ENCODE data around the gene XDH. TPM values are rescaled to one million over a fixed set of nuclear protein-coding genes. Genes with fewer than 3 reads are reported as not detected.

The XDH gene
- total and polyA plus RNA-seq, 2 donors (not counting 1 experiment from before 2014, with no cell fraction given) = 0.50 to 0.59 TPM

DNA sequence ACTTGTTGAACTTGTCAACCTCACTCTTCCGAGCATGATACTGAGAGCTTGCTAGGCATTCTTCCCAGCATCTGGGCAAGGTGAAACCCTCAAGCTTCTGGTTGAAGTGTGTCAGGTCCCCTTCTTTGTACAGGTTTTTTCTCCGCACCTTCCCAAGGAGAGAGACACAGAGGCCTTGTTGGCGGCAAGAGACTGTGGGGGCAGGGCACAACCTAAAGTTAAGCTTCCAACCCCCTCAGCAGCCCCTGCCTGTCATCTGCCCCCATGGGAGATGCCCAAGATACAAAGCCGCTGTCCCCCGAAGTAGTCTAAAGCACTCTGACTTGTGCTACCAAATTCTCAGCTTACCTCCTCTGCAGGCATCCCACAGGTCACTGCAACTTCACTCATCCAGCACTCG, 64.9 kb downstream of the XDH start:
- H3K9ac ChIP-seq (ENCODE audit: insufficient read depth, low read length) = no peak overlapping the region
- H3K27me3 ChIP-seq (ENCODE audit: control insufficient read depth, insufficient read depth, low read length) = no peaks in the 10 kb centered on the region
- no peaks in the 10 kb centered on the region for H4K20me1 ChIP-seq (ENCODE audit: control insufficient read depth, extremely low read depth, insufficient read depth, low read length)
- peaks cover 7% of the 10 kb centered on the region for H3K4me1 ChIP-seq (ENCODE audit: control insufficient read depth, extremely low read depth, insufficient read depth, low read length)
- H3K4me2 ChIP-seq (ENCODE audit: extremely low read depth, insufficient read depth, low read length) = no peak overlapping the region
- no peaks in the 10 kb centered on the region for H3K36me3 ChIP-seq (ENCODE audit: control insufficient read depth, insufficient read depth, low read length)
- TF ChIP-seq, protein P1, sequence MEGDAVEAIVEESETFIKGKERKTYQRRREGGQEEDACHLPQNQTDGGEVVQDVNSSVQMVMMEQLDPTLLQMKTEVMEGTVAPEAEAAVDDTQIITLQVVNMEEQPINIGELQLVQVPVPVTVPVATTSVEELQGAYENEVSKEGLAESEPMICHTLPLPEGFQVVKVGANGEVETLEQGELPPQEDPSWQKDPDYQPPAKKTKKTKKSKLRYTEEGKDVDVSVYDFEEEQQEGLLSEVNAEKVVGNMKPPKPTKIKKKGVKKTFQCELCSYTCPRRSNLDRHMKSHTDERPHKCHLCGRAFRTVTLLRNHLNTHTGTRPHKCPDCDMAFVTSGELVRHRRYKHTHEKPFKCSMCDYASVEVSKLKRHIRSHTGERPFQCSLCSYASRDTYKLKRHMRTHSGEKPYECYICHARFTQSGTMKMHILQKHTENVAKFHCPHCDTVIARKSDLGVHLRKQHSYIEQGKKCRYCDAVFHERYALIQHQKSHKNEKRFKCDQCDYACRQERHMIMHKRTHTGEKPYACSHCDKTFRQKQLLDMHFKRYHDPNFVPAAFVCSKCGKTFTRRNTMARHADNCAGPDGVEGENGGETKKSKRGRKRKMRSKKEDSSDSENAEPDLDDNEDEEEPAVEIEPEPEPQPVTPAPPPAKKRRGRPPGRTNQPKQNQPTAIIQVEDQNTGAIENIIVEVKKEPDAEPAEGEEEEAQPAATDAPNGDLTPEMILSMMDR (conservative IDR thresholded peaks at IDR 0.05 in 1 of 2, IDR thresholded peaks at IDR 0.05 in 1 of 2; ENCODE audit: low read depth in 1 of 2, low read length in 2 of 2) = no peak
- no peaks in the 10 kb centered on the region for H3K9me3 ChIP-seq (ENCODE audit: control insufficient read depth, insufficient read depth, low read depth, low read length)
- H3K79me2 ChIP-seq (ENCODE audit: control insufficient read depth, insufficient read depth, low read length) = no peaks in the 10 kb centered on the region
- no peak for DNase-seq (ENCODE audit: low read depth in 2 of 2)
- no peak overlapping the region for H3K4me3 ChIP-seq (replicated peaks in 1 of 4; ENCODE audit: control extremely low read depth in 1 of 4, insufficient read depth in 1 of 4, low read depth in 3 of 4, low read length in 4 of 4)
- no peak overlapping the region for H2AFZ ChIP-seq (ENCODE audit: low read length)
- H3K27ac ChIP-seq (ENCODE audit: insufficient read depth, low read length) = no peak overlapping the region

DNA sequence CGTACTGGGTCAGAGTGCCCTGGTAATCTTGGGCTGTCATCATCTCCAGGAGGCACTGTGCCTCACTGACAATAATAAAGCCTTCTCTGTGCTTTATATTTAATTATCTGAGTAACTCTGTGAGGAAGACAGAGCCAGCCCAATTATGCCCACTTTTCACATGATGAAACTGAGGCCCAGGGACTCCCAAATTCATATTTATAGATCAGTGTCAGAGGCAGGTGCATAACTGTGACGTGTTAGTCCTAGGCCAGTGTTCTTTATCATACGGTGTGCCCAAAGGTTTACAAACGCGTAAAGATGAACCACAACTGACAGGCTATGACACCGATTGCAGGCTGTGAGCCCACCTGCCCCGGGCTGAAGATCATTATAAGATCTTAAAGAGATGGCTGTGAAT, 65.4 kb downstream of the XDH start:
- Histone ChIP-seq H2AFZ (ENCODE audit: low read length) (no peak overlapping the region), H3K9me3 (ENCODE audit: control insufficient read depth, insufficient read depth, low read depth, low read length) (no peaks in the 10 kb centered on the region), H3K79me2 (ENCODE audit: control insufficient read depth, insufficient read depth, low read length) (no peaks in the 10 kb centered on the region), H3K27ac (ENCODE audit: insufficient read depth, low read length) (no peak overlapping the region), H3K9ac (ENCODE audit: insufficient read depth, low read length) (no peak overlapping the region), H3K36me3 (ENCODE audit: control insufficient read depth, insufficient read depth, low read length) (no peaks in the 10 kb centered on the region), H3K4me2 (ENCODE audit: extremely low read depth, insufficient read depth, low read length) (no peak overlapping the region), H4K20me1 (ENCODE audit: control insufficient read depth, extremely low read depth, insufficient read depth, low read length) (no peaks in the 10 kb centered on the region), H3K4me1 (ENCODE audit: control insufficient read depth, extremely low read depth, insufficient read depth, low read length) (peaks cover 7% of the 10 kb centered on the region), H3K4me3 (replicated peaks in 1 of 4; ENCODE audit: control extremely low read depth in 1 of 4, insufficient read depth in 1 of 4, low read depth in 3 of 4, low read length in 4 of 4) (no peak overlapping the region), H3K27me3 (ENCODE audit: control insufficient read depth, insufficient read depth, low read length) (no peaks in the 10 kb centered on the region)
- TF ChIP-seq, protein P1 (conservative IDR thresholded peaks at IDR 0.05 in 1 of 2, IDR thresholded peaks at IDR 0.05 in 1 of 2; ENCODE audit: low read depth in 1 of 2, low read length in 2 of 2) = no peak
- TF ChIP-seq EZH2 (IDR thresholded peaks at IDR 0.05; ENCODE audit: low read length, missing control alignments) = no peak
- DNase-seq (ENCODE audit: low read depth in 2 of 2) = no peak

DNA sequence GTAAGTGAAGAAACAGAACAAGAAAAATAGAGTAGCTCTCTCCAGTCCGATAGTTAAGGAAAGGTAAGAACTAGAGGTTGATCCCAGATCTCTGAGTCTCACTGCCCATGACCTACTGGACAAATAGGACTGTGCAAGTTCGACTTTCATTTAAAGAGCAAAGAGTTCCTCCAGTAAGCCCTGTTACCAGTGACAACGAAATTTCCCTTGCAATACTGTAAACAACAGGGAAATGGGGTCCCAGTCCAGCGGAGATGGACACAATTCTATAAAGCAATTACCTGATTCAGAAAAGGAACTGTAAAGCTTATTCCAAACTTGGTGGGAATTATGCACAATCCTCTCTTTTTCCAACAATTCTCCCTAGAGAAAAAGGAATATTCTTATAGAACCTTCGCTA, 65.9 kb downstream of the XDH start:
- no peak overlapping the region for H3K4me3 ChIP-seq (replicated peaks in 1 of 4; ENCODE audit: control extremely low read depth in 1 of 4, insufficient read depth in 1 of 4, low read depth in 3 of 4, low read length in 4 of 4)
- no peak overlapping the region for H3K27ac ChIP-seq (ENCODE audit: insufficient read depth, low read length)
- TF ChIP-seq, protein P1 (conservative IDR thresholded peaks at IDR 0.05 in 1 of 2, IDR thresholded peaks at IDR 0.05 in 1 of 2; ENCODE audit: low read depth in 1 of 2, low read length in 2 of 2) = no peak
- TF ChIP-seq EZH2 (IDR thresholded peaks at IDR 0.05; ENCODE audit: low read length, missing control alignments) = no peak
- no peaks in the 10 kb centered on the region for H3K79me2 ChIP-seq (ENCODE audit: control insufficient read depth, insufficient read depth, low read length)
- H3K4me2 ChIP-seq (ENCODE audit: extremely low read depth, insufficient read depth, low read length) = no peak overlapping the region
- H3K36me3 ChIP-seq (ENCODE audit: control insufficient read depth, insufficient read depth, low read length) = no peaks in the 10 kb centered on the region
- no peak for DNase-seq (ENCODE audit: low read depth in 2 of 2)
- H3K9ac ChIP-seq (ENCODE audit: insufficient read depth, low read length) = no peak overlapping the region
- no peaks in the 10 kb centered on the region for H3K9me3 ChIP-seq (ENCODE audit: control insufficient read depth, insufficient read depth, low read depth, low read length)
- H3K27me3 ChIP-seq (ENCODE audit: control insufficient read depth, insufficient read depth, low read length) = no peaks in the 10 kb centered on the region
- H3K4me1 ChIP-seq (ENCODE audit: control insufficient read depth, extremely low read depth, insufficient read depth, low read length) = peaks cover 7% of the 10 kb centered on the region
- no peak overlapping the region for H2AFZ ChIP-seq (ENCODE audit: low read length)
- H4K20me1 ChIP-seq (ENCODE audit: control insufficient read depth, extremely low read depth, insufficient read depth, low read length) = no peaks in the 10 kb centered on the region
